Sigmoid colon (tissue), 7 donors: ENCODE data around the gene PARP2. TPM values are rescaled to one million over a fixed set of nuclear protein-coding genes. Genes with fewer than 3 reads are reported as not detected.

Source experiments
- DNase-seq: peaks from one replicate; pipeline ENCODE4 v3.0.0-alpha.2; 2019
- H3K27ac ChIP-seq, 4 donors: fragments of 200-600 bp; sonication (generic); one replicate each; pipeline ENCODE4 v1.5.1; 2016 to 2019; ENCODE audit warnings: mild to moderate bottlenecking in 1 of 4
- H3K27me3 ChIP-seq, 3 donors: fragments of 200-600 bp; sonication (generic); one replicate each; pipeline ENCODE4 v1.5.1; 2019; ENCODE audit warnings: mild to moderate bottlenecking in 1 of 3
- H3K36me3 ChIP-seq, 4 donors: fragments of 200-600 bp; sonication (generic); one replicate each; pipeline ENCODE4 v1.5.1; 2016 to 2019
- H3K4me1 ChIP-seq, 4 donors: fragments of 200-600 bp; sonication (generic); one replicate each; pipeline ENCODE4 v1.5.1; 2017 to 2019
- H3K4me3 ChIP-seq, 4 donors: fragments of 200-600 bp; sonication (generic); one replicate each; pipeline ENCODE4 v1.5.1; 2017 to 2019; ENCODE audit warnings: mild to moderate bottlenecking in 2 of 4, moderate library complexity in 1 of 4
- H3K9me3 ChIP-seq, 4 donors: fragments of 200-600 bp in 3 of 4; sonication (generic) in 3 of 4; one replicate each; pipeline versions ENCODE4 v1.5.1 to v1.6.1; 2013 to 2019
- EP300 ChIP-seq, 4 donors: sonication (generic); formaldehyde crosslinking; IDR thresholded peaks; one replicate each; pipeline ENCODE4 v1.6.1; 2017; ENCODE audit warnings: antibody characterized with exemption in 4 of 4
- POLR2A ChIP-seq, 2 donors: fragments of 450-650 bp; IDR thresholded peaks; one replicate each; pipeline ENCODE4 v1.6.1; 2016; ENCODE audit warnings: antibody characterized with exemption in 2 of 2, mild to moderate bottlenecking in 2 of 2, moderate library complexity in 2 of 2
- POLR2AphosphoS5 ChIP-seq, 4 donors: sonication (generic); formaldehyde crosslinking; IDR thresholded peaks; one replicate each; pipeline ENCODE4 v1.6.1; 2017; ENCODE audit warnings: antibody characterized with exemption in 4 of 4
- WGBS, 2 donors: extraction: QIAGEN DNeasy Blood & Tissue Kit; methylation state at CpG; one replicate each; pipeline ENCODE4 v1.1.7; 2013; 5-methylcytosine and 5-hydroxymethylcytosine counted together
- intact Hi-C: fragments of 100-400 bp; cut with DNase I; formaldehyde crosslinking; loops from one replicate; pipeline ENCODE4 v1.15.1; 2023
- polyA plus RNA-seq, 3 donors: library from polyadenylated mRNA; stranded (reverse); fragments of 200-250 nt; gene quantifications; one replicate each; pipeline ENCODE4 v1.2.3, GENCODE V29; 2013
- total RNA-seq, 4 donors: library from RNA; depleted of rRNA; stranded (reverse); fragments of >200 nt; gene quantifications; one replicate each; pipeline ENCODE4 v1.1.0, GENCODE V29; 2016
- TF ChIP-seq, protein P1 (sequence below), 4 experiments: fragments of 450-650 bp in 3 of 4; fragments of 200-600 bp in 1 of 4; IDR thresholded peaks; one replicate each; pipeline ENCODE4 v1.5.1; 2016 to 2019; ENCODE audit warnings: antibody characterized with exemption in 4 of 4, mild to moderate bottlenecking in 3 of 4, moderate library complexity in 2 of 4
- donor health status: healthy with polysubstance abuse.
- donor health status: Bipolar disorder and iron deficiency.
- donor health status: healthy.

The PARP2 gene
- total and polyA plus RNA-seq, 7 donors = 6.0 to 14.3 (median 10.2) TPM

DNA sequence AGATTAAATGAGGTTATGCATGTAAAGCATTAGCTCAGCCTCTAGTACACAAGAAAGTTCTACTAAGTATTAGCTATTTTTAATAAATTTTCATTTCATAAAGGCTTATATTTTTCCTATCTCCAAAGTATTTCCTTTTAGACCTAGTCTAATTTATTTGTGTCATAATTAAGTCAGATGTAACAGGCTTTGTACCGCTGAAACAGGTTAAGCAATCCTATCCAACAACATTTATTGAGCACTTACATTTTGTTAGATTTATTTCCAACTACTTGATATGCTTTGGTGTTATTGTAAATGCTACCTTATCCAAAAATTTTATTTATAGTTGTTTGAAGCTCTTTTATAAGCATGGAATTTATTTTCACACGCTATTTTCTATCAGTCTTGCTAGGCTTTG is 1.8 kb upstream of the PARP2 start:
- no peak for TF ChIP-seq EP300 (IDR thresholded peaks at IDR 0.05)
- no peak for TF ChIP-seq POLR2A (IDR thresholded peaks at IDR 0.05)
- TF ChIP-seq POLR2AphosphoS5 (IDR thresholded peaks at IDR 0.05) = no peak
- TF ChIP-seq, protein P1, sequence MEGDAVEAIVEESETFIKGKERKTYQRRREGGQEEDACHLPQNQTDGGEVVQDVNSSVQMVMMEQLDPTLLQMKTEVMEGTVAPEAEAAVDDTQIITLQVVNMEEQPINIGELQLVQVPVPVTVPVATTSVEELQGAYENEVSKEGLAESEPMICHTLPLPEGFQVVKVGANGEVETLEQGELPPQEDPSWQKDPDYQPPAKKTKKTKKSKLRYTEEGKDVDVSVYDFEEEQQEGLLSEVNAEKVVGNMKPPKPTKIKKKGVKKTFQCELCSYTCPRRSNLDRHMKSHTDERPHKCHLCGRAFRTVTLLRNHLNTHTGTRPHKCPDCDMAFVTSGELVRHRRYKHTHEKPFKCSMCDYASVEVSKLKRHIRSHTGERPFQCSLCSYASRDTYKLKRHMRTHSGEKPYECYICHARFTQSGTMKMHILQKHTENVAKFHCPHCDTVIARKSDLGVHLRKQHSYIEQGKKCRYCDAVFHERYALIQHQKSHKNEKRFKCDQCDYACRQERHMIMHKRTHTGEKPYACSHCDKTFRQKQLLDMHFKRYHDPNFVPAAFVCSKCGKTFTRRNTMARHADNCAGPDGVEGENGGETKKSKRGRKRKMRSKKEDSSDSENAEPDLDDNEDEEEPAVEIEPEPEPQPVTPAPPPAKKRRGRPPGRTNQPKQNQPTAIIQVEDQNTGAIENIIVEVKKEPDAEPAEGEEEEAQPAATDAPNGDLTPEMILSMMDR (IDR thresholded peaks at IDR 0.05) = no peak
- peaks cover 0 to 14% (median 0%) of the 10 kb centered on the region in 4 donors for H3K36me3 ChIP-seq
- 39 to 67% methylated on average over 2 of the region's 2 CpGs for WGBS, 2 donors
- intact Hi-C loops = loop anchor here (2.0 to 5.0 kb wide), 4 partner anchors 71 to 341 kb away; partner anchors contain the start of genes APEX1, OSGEP, RNASE4 and TEP1
- H3K27me3 ChIP-seq = no peaks in the 10 kb centered on the region
- H3K4me1 ChIP-seq = peaks cover 0 to 11% (median 8%) of the 10 kb centered on the region in 4 donors
- H3K9me3 ChIP-seq = no peaks in the 10 kb centered on the region
- peak overlapping the region; percentile 92 to 95 (median 94) for H3K27ac ChIP-seq
- no peak for DNase-seq
- peak overlapping the region in 2 of 4 donors; percentile 69 to 75 for H3K4me3 ChIP-seq

GRCh38 chr14:20343862-20344220 is 406 bp downstream of the PARP2 start:
- H3K27me3 ChIP-seq = no peaks in the 10 kb centered on the region
- peaks cover 0 to 34% (median 4%) of the 10 kb centered on the region in 4 donors for H3K36me3 ChIP-seq
- DNase-seq = no peak
- peak overlapping the region; percentile 63 to 88 (median 72) for H3K4me3 ChIP-seq
- H3K9me3 ChIP-seq = no peaks in the 10 kb centered on the region
- H3K27ac ChIP-seq = peak overlapping the region; percentile 92 to 95 (median 94)
- intact Hi-C loops = loop anchor here (1.0 to 5.0 kb wide), 5 partner anchors 11 to 338 kb away; partner anchors contain the start of genes APEX1, CCNB1IP1, OSGEP and RNASE4
- peaks cover 0 to 11% (median 8%) of the 10 kb centered on the region in 4 donors for H3K4me1 ChIP-seq
- 0 to 4% methylated on average over 3 of the region's 3 CpGs for WGBS, 2 donors
- TF ChIP-seq EP300 (IDR thresholded peaks at IDR 0.05) (no peak), POLR2A (IDR thresholded peaks at IDR 0.05) (no peak), POLR2AphosphoS5 (IDR thresholded peaks at IDR 0.05) (no peak)
- TF ChIP-seq, protein P1 (IDR thresholded peaks at IDR 0.05) = no peak

DNA sequence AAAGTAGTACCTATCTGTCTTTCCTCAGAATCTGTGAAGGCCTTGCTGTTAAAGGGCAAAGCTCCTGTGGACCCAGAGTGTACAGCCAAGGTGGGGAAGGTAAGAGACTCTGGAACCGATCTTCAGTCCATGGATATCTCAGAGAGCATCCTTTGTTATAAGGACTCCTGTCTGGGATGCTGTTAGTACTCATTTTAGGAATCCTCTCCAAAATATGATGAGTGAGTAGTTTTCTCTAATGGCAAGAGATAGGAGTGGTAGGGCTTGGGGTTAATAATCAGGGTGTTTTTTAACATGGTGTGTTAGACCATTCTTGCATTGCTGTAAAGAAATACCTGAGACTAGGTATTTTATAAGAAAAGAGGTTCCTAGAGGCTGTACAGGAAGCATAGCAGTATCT is 1.9 kb downstream of the PARP2 start:
- H3K36me3 ChIP-seq = peaks cover 8 to 49% (median 12%) of the 10 kb centered on the region in 4 donors
- H3K27me3 ChIP-seq = no peaks in the 10 kb centered on the region
- no peak overlapping the region for H3K27ac ChIP-seq
- no peak for TF ChIP-seq POLR2AphosphoS5 (IDR thresholded peaks at IDR 0.05)
- TF ChIP-seq EP300 (IDR thresholded peaks at IDR 0.05) = no peak
- no peak for TF ChIP-seq POLR2A (IDR thresholded peaks at IDR 0.05)
- TF ChIP-seq, protein P1 (IDR thresholded peaks at IDR 0.05) = no peak
- WGBS, 2 donors = 93 to 95% methylated on average over 1 of the region's 1 CpG
- intact Hi-C loops = no loop called here
- DNase-seq = no peak
- peaks cover 0 to 11% (median 8%) of the 10 kb centered on the region in 4 donors for H3K4me1 ChIP-seq
- no peaks in the 10 kb centered on the region for H3K9me3 ChIP-seq
- H3K4me3 ChIP-seq = no peak overlapping the region

DNA sequence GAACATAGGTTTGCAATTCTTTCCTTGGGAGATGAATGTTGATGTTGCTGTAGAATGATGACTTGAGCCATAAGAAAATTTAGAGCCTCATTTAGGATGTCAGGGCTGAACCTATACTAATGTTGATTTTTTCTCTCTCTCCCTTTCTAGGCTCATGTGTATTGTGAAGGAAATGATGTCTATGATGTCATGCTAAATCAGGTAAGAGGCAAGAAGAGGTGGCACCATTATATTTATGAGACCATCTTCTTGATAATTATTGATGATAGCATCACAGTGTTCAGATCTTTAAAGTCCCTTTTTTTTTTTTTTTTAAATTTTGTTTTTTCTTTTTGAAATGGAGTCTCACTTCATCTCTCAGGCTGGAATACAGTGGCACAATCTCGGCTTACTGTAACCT is 3.3 kb downstream of the PARP2 start:
- whole genome bisulfite sequencing, 2 donors = 97 to 100% methylated on average over 1 of the region's 1 CpG
- intact Hi-C loops = no loop called here
- TF ChIP-seq EP300 (IDR thresholded peaks at IDR 0.05) (no peak), POLR2AphosphoS5 (IDR thresholded peaks at IDR 0.05) (no peak), POLR2A (IDR thresholded peaks at IDR 0.05) (no peak)
- TF ChIP-seq, protein P1 (IDR thresholded peaks at IDR 0.05) = no peak

GRCh38 chr14:20347747-20348146 is 4.3 kb downstream of the PARP2 start:
- no peaks in the 10 kb centered on the region for H3K27me3 ChIP-seq
- no peak for DNase-seq
- TF ChIP-seq, protein P1 (IDR thresholded peaks at IDR 0.05) = no peak
- no peak for TF ChIP-seq POLR2AphosphoS5 (IDR thresholded peaks at IDR 0.05)
- no peak for TF ChIP-seq POLR2A (IDR thresholded peaks at IDR 0.05)
- no peak for TF ChIP-seq EP300 (IDR thresholded peaks at IDR 0.05)
- peaks cover 8 to 73% (median 19%) of the 10 kb centered on the region in 4 donors for H3K36me3 ChIP-seq
- H3K4me1 ChIP-seq = peaks cover 0 to 10% (median 6%) of the 10 kb centered on the region in 4 donors
- no peaks in the 10 kb centered on the region for H3K9me3 ChIP-seq
- 98% methylated on average over 3 of the region's 3 CpGs for WGBS, 2 donors
- no peak overlapping the region for H3K4me3 ChIP-seq
- no peak overlapping the region for H3K27ac ChIP-seq
- intact Hi-C loops = no loop called here

More for the DNA sequence above, 3.3 kb downstream of the PARP2 start:
- peaks cover 8 to 62% (median 15%) of the 10 kb centered on the region in 4 donors for H3K36me3 ChIP-seq
- H3K9me3 ChIP-seq = no peaks in the 10 kb centered on the region
- no peak overlapping the region for H3K27ac ChIP-seq
- H3K4me3 ChIP-seq = no peak overlapping the region
- H3K27me3 ChIP-seq = no peaks in the 10 kb centered on the region
- DNase-seq = no peak
- peaks cover 0 to 10% (median 8%) of the 10 kb centered on the region in 4 donors for H3K4me1 ChIP-seq
